Measurements from ENCODE around the gene SHANK2.

The SHANK2 gene

GRCh38 chr11:71269603-71270511, 17.5 kb upstream of the SHANK2 start:
- Histone ChIP-seq H3K36me3 (ENCODE audit: control insufficient read depth, insufficient read depth, low read length) (no peaks in the 10 kb centered on the region), H3K4me1 (ENCODE audit: control insufficient read depth, insufficient read depth, low read length, poor library complexity, severe bottlenecking) (no peaks in the 10 kb centered on the region)

DNA sequence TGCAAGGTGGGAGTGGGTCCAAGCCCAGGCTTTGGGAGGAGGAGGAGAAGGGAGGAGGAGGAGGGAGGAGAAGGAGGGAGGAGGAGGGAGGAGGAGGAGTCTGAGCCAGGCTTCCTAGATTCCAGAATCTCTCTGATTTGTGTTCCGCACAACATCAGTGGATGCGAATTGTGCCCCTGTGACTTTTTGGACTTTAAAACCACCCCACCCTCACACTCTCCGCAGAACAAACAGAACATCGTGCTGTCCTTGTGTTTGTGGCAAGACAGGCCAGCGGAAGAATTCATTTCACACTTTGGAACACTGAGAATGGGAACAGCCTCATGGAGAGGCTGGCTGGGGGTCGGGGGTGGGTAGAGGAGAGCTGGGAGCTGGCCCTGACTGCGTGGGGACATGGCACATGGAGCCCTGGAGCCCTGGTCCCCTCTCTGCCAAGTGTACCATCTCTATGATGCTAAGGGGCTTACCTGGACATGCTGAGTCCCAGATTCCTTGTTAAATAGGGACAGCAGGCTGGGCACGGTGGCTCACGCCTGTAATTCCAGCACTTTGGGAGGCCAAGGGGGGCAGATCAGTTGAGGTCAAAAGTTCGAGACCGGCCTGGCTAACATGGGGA, 16.4 kb upstream of the SHANK2 start:
- Histone ChIP-seq H3K27ac (ENCODE audit: insufficient read depth, low read length, poor library complexity, severe bottlenecking) (no peak overlapping the region), H3K36me3 (ENCODE audit: control insufficient read depth, insufficient read depth, low read length) (no peaks in the 10 kb centered on the region), H3K9me3 (ENCODE audit: control insufficient read depth, low read length) (no peaks in the 10 kb centered on the region), H3K4me1 (ENCODE audit: control insufficient read depth, insufficient read depth, low read length, poor library complexity, severe bottlenecking) (no peaks in the 10 kb centered on the region), H3K4me3 (ENCODE audit: insufficient read depth, low read depth, low read length, poor library complexity, severe bottlenecking) (no peak overlapping the region), H3K27me3 (replicated peaks; ENCODE audit: control insufficient read depth, insufficient read depth, low read length, poor library complexity, severe bottlenecking) (no peaks in the 10 kb centered on the region)
- no peak for DNase-seq

More at GRCh38 chr11:71269603-71270511, 17.5 kb upstream of the SHANK2 start:
- no peak for DNase-seq
- H3K4me3 ChIP-seq (ENCODE audit: insufficient read depth, low read depth, low read length, poor library complexity, severe bottlenecking): no peak overlapping the region
- no peaks in the 10 kb centered on the region for H3K27me3 ChIP-seq (replicated peaks; ENCODE audit: control insufficient read depth, insufficient read depth, low read length, poor library complexity, severe bottlenecking)
- H3K27ac ChIP-seq (ENCODE audit: insufficient read depth, low read length, poor library complexity, severe bottlenecking): no peak overlapping the region
- no peaks in the 10 kb centered on the region for H3K9me3 ChIP-seq (ENCODE audit: control insufficient read depth, low read length)

- no peak for DNase-seq
- no peaks in the 10 kb centered on the region for H3K4me1 ChIP-seq (ENCODE audit: control insufficient read depth, insufficient read depth, low read length, poor library complexity, severe bottlenecking)
- no peaks in the 10 kb centered on the region for H3K36me3 ChIP-seq (ENCODE audit: control insufficient read depth, insufficient read depth, low read length)
- H3K9me3 ChIP-seq (ENCODE audit: control insufficient read depth, low read length): no peaks in the 10 kb centered on the region
- H3K27me3 ChIP-seq (replicated peaks; ENCODE audit: control insufficient read depth, insufficient read depth, low read length, poor library complexity, severe bottlenecking): no peaks in the 10 kb centered on the region
- H3K27ac ChIP-seq (ENCODE audit: insufficient read depth, low read length, poor library complexity, severe bottlenecking): no peak overlapping the region
- H3K4me3 ChIP-seq (ENCODE audit: insufficient read depth, low read depth, low read length, poor library complexity, severe bottlenecking): no peak overlapping the region
Measured at GRCh38 chr11:71267807-71268421, 15.5 kb upstream of the SHANK2 start.

GRCh38 chr11:71266114-71266833, 13.9 kb upstream of the SHANK2 start:
- Histone ChIP-seq H3K36me3 (ENCODE audit: control insufficient read depth, insufficient read depth, low read length) (no peaks in the 10 kb centered on the region), H3K9me3 (ENCODE audit: control insufficient read depth, low read length) (no peaks in the 10 kb centered on the region), H3K27me3 (replicated peaks; ENCODE audit: control insufficient read depth, insufficient read depth, low read length, poor library complexity, severe bottlenecking) (no peaks in the 10 kb centered on the region), H3K4me3 (ENCODE audit: insufficient read depth, low read depth, low read length, poor library complexity, severe bottlenecking) (no peak overlapping the region), H3K27ac (ENCODE audit: insufficient read depth, low read length, poor library complexity, severe bottlenecking) (no peak overlapping the region), H3K4me1 (ENCODE audit: control insufficient read depth, insufficient read depth, low read length, poor library complexity, severe bottlenecking) (no peaks in the 10 kb centered on the region)
- no peak for DNase-seq

DNA sequence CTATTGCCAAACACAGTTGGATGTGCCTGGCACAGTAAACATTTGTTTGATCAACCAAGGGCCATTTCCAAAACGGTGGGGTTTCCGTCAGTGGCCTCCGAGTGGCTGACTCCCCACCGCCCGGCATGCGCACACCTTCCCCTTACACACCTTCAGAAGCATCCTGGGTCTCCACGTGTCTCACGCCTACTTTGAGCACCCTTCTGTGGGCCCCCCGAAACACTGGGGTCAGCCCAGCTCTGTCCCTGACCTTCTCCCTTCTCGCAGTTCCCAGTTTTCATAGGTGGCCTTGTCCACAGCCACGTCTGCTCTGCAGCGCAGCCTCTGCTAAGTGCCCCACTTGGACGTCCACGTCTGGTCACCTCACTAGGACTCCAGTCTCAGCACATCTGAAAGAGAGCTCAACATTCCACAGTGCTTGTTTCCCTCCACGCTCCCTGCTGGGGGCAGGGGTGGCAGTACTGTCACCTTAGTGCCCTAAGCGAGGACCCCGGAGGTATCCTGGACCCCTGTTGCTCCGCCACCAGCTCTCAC, 13.2 kb upstream of the SHANK2 start:
- DNase-seq: no peak

DNA sequence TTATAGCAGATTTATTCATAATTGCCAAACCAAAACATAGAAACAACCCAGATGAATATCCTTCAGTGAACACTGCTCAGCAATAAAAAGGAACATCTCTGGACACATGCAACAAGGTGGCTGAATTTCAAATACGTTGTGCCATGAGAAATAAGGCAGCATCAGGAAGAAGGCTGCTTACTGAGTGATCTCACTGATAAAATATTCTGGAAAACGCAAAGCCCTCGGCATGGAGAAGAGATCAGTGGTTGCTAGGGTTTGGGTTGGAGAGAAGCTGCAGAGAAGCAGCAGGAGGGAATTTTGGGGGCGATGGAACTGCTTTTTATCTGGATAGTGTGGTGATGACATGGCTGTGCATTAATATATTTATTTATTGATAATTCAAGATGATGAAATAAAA, 11.0 kb upstream of the SHANK2 start:
- no peak overlapping the region for H3K4me3 ChIP-seq (ENCODE audit: insufficient read depth, low read depth, low read length, poor library complexity, severe bottlenecking)
- H3K36me3 ChIP-seq (ENCODE audit: control insufficient read depth, insufficient read depth, low read length): no peaks in the 10 kb centered on the region
- H3K27me3 ChIP-seq (replicated peaks; ENCODE audit: control insufficient read depth, insufficient read depth, low read length, poor library complexity, severe bottlenecking): no peaks in the 10 kb centered on the region
- no peaks in the 10 kb centered on the region for H3K9me3 ChIP-seq (ENCODE audit: control insufficient read depth, low read length)
- H3K4me1 ChIP-seq (ENCODE audit: control insufficient read depth, insufficient read depth, low read length, poor library complexity, severe bottlenecking): no peaks in the 10 kb centered on the region
- no peak for DNase-seq
- H3K27ac ChIP-seq (ENCODE audit: insufficient read depth, low read length, poor library complexity, severe bottlenecking): no peak overlapping the region

More for the DNA sequence above, 13.2 kb upstream of the SHANK2 start:
- Histone ChIP-seq H3K36me3 (ENCODE audit: control insufficient read depth, insufficient read depth, low read length) (no peaks in the 10 kb centered on the region), H3K9me3 (ENCODE audit: control insufficient read depth, low read length) (no peaks in the 10 kb centered on the region), H3K27ac (ENCODE audit: insufficient read depth, low read length, poor library complexity, severe bottlenecking) (no peak overlapping the region), H3K4me1 (ENCODE audit: control insufficient read depth, insufficient read depth, low read length, poor library complexity, severe bottlenecking) (no peaks in the 10 kb centered on the region), H3K4me3 (ENCODE audit: insufficient read depth, low read depth, low read length, poor library complexity, severe bottlenecking) (no peak overlapping the region), H3K27me3 (replicated peaks; ENCODE audit: control insufficient read depth, insufficient read depth, low read length, poor library complexity, severe bottlenecking) (no peaks in the 10 kb centered on the region)

DNA sequence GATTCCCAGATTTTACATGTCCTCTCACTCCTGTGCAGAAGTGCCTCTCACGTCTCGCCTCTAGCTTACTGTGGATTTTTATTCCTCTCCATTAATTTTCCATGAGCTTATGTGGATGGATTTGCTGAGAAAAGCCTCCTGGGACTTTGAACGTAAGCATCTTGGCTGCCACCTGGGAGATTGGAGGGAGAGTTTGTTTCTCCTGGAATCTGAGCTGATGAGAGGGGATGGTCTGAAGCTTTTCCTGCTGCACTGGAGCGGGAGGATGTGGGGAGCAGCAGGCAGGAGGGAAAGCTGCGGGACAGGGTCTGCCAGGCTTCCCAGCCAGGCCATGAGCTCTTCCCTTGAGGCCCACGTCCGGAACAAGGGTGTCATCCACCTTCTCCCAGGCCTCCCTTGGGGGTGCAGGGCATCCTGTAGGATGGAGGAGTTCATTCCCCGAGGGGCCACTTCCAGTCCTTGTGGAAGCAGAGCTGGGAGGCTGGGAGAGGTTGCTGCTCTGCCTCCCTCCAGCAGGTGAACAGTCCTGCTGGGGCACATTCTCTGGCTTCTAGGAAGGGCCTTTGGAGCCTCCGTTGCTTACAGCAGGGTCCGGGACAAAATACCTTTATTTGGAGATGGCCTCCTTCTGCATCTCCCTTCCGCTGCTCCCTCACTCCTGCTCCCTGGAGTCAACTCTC, 3.6 kb upstream of the SHANK2 start:
- no peak for DNase-seq
- Histone ChIP-seq H3K9me3 (ENCODE audit: control insufficient read depth, low read length) (no peaks in the 10 kb centered on the region), H3K27ac (ENCODE audit: insufficient read depth, low read length, poor library complexity, severe bottlenecking) (no peak overlapping the region), H3K4me3 (ENCODE audit: insufficient read depth, low read depth, low read length, poor library complexity, severe bottlenecking) (no peak overlapping the region), H3K27me3 (replicated peaks; ENCODE audit: control insufficient read depth, insufficient read depth, low read length, poor library complexity, severe bottlenecking) (no peaks in the 10 kb centered on the region), H3K4me1 (ENCODE audit: control insufficient read depth, insufficient read depth, low read length, poor library complexity, severe bottlenecking) (peaks cover 3% of the 10 kb centered on the region), H3K36me3 (ENCODE audit: control insufficient read depth, insufficient read depth, low read length) (no peaks in the 10 kb centered on the region)

GRCh38 chr11:71255323-71255722, 2.9 kb upstream of the SHANK2 start:
- no peaks in the 10 kb centered on the region for H3K9me3 ChIP-seq (ENCODE audit: control insufficient read depth, low read length)
- no peak overlapping the region for H3K4me3 ChIP-seq (ENCODE audit: insufficient read depth, low read depth, low read length, poor library complexity, severe bottlenecking)
- H3K27me3 ChIP-seq (replicated peaks; ENCODE audit: control insufficient read depth, insufficient read depth, low read length, poor library complexity, severe bottlenecking): no peaks in the 10 kb centered on the region
- H3K36me3 ChIP-seq (ENCODE audit: control insufficient read depth, insufficient read depth, low read length): no peaks in the 10 kb centered on the region
- no peak overlapping the region for H3K27ac ChIP-seq (ENCODE audit: insufficient read depth, low read length, poor library complexity, severe bottlenecking)
- DNase-seq: no peak
- H3K4me1 ChIP-seq (ENCODE audit: control insufficient read depth, insufficient read depth, low read length, poor library complexity, severe bottlenecking): peaks cover 3% of the 10 kb centered on the region

- no peaks in the 10 kb centered on the region for H3K27me3 ChIP-seq (replicated peaks; ENCODE audit: control insufficient read depth, insufficient read depth, low read length, poor library complexity, severe bottlenecking)
Measured at GRCh38 chr11:71253794-71254193, 1.4 kb upstream of the SHANK2 start.

More at GRCh38 chr11:71253794-71254193, 1.4 kb upstream of the SHANK2 start:
- no peaks in the 10 kb centered on the region for H3K36me3 ChIP-seq (ENCODE audit: control insufficient read depth, insufficient read depth, low read length)
- H3K4me3 ChIP-seq (ENCODE audit: insufficient read depth, low read depth, low read length, poor library complexity, severe bottlenecking): no peak overlapping the region
- DNase-seq: no peak
- H3K9me3 ChIP-seq (ENCODE audit: control insufficient read depth, low read length): no peaks in the 10 kb centered on the region
- H3K4me1 ChIP-seq (ENCODE audit: control insufficient read depth, insufficient read depth, low read length, poor library complexity, severe bottlenecking): peaks cover 3% of the 10 kb centered on the region
- H3K27ac ChIP-seq (ENCODE audit: insufficient read depth, low read length, poor library complexity, severe bottlenecking): no peak overlapping the region

Measured in effector memory CD4-positive, alpha-beta T cell (primary cell).